Epithelial cell of prostate (primary cell): ENCODE results near the gene NRDC.

Source experiments
- DNase-seq: peaks from one replicate; pipeline ENCODE4 v3.0.0-alpha.2; 2011; ENCODE audit warnings: low read depth, low spot score
- H3K27ac ChIP-seq: fragments of 450-650 bp; 2 replicates; pipeline ENCODE4 v1.5.1; 2017; ENCODE audit warnings: mild to moderate bottlenecking

Gene NRDC, protein sequence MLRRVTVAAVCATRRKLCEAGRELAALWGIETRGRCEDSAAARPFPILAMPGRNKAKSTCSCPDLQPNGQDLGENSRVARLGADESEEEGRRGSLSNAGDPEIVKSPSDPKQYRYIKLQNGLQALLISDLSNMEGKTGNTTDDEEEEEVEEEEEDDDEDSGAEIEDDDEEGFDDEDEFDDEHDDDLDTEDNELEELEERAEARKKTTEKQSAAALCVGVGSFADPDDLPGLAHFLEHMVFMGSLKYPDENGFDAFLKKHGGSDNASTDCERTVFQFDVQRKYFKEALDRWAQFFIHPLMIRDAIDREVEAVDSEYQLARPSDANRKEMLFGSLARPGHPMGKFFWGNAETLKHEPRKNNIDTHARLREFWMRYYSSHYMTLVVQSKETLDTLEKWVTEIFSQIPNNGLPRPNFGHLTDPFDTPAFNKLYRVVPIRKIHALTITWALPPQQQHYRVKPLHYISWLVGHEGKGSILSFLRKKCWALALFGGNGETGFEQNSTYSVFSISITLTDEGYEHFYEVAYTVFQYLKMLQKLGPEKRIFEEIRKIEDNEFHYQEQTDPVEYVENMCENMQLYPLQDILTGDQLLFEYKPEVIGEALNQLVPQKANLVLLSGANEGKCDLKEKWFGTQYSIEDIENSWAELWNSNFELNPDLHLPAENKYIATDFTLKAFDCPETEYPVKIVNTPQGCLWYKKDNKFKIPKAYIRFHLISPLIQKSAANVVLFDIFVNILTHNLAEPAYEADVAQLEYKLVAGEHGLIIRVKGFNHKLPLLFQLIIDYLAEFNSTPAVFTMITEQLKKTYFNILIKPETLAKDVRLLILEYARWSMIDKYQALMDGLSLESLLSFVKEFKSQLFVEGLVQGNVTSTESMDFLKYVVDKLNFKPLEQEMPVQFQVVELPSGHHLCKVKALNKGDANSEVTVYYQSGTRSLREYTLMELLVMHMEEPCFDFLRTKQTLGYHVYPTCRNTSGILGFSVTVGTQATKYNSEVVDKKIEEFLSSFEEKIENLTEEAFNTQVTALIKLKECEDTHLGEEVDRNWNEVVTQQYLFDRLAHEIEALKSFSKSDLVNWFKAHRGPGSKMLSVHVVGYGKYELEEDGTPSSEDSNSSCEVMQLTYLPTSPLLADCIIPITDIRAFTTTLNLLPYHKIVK

DNA sequence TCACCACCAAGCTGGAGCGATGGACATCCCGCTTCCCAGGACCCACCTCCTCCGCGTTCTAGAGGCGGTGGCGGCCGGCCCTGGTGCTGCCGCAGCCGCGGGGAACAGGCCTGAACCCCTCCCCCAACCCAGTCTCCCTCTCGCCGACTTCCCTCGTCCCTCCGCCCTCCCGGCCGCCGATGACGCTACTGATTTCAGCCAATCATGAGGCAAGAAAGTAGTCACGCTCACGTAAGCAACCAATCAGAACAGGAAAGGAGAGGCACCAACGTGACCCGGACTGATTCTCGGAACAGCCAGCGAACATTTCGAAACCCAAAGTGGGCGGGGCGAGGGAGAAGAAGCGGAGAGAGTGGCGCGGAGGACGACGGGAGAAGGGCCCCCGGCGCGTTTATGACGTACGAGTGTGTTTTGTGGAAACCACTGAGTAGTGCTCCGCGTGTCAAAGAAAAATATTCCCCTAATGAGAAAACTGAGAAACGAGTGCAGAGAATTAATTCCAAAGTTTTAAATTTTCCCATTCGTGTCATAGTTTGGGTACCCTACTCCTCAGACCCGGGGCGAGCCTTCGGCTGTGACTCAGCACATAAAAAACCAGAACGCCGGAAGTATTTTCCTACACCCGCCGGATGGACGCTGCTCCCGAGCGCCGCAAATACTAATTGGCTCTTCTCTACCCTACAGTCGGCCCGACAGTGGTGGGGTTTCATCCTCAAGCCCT lies at the start of gene NRDC:
Gene NRDC, minus strand, starts transcription at position 112 of the 721 bp plus-strand sequence. CDS start 112 bp downstream, outside the sequence.
- peak within 1 kb of the TSS; percentile 94 for H3K27ac ChIP-seq
- peak; percentile 99 for DNase-seq

DNA sequence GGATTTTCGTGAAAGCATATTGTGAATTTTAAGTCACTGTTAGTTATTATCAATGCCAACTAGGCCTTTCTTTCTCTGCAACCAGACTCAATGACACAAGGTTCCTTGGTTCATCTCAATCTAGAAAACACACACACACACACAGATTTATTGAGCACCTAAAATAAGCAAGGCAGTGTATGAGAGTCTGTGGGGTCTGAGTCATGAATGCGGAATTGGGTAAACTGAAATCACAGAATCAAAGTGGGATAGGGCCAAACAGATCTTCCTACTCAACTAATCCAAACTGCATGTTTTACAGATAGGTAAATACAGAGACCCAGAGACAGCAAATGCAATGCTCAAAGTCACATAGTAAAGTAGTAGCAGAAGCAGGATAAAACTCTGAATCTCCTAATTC lies 48.5 kb upstream of the NRDC start:
- no peak overlapping the region for H3K27ac ChIP-seq
- DNase-seq, result no peak

DNA sequence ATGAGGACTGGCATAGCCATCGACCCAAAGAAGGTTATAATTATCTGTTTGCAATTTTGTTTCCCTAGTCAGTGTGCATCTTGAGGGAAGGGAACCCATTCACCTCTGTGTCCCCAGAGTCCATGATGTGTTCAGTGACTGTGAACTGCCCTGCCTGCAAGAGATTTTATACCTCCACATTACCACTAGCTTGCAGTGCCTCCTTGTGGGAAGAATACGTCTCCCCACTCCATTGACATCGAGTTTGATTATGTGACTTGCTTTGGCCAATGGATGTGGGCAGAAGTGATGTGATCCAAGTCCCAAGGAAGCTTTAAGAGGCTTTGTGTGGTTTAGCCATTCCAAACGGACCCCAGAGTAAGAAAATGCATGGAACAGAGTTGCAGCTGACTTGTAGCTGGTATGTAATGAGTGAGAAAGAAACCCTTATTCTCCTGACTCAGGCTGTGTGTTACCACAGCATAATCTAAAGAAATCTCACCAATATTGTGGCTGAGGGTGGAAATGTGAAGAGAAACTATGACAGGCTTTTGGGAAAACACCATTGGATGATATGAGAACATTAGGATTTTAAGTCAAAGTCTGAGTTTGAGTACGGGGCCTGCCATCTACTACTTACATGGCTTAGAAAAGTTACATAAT lies 47.8 kb upstream of the NRDC start:
- DNase-seq, result peak; percentile 3
- no peak overlapping the region for H3K27ac ChIP-seq

DNA sequence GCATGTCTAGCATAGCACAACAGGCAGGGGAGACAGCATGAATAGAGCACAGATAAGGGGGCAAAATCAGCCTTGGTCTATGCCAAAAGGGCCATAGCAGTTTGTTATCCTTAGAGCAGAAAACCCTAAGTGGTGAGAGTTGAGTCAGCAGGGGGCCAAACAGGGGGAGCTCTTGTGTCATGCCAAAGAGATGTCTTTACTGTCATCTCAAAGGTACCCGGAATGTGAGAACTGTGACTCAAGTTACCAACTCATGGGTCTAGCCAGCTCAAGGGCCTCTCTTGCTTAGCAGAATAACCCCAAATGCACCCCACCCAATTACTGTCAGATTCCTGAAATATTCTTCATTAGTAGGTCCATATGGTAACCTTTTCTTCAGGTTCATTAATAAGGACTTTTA lies 45.9 kb upstream of the NRDC start:
- no peak for DNase-seq

DNA sequence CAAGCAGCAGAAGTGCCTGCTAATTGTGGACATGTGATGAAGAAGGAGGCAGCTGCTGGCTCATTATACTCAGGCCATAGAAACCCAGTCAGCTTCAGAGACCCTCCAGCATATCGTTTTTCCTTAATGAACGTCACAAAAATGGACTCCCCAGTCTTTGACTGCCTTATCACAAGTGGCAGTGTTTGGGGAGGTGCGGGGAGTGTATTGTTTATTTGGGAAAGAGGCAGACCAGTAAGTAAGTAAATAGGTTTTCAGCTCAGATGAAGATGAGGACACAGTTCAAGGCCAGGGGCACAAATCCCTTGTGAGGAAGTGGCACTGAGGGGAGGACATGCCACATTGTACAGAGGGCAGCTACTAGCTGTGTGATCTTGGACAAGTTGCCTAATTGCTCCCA lies 43.5 kb upstream of the NRDC start:
- DNase-seq, result no peak
- H3K27ac ChIP-seq, result no peak overlapping the region

More for the DNA sequence above, 45.9 kb upstream of the NRDC start:
- peak overlapping the region; percentile 5 for H3K27ac ChIP-seq

DNA sequence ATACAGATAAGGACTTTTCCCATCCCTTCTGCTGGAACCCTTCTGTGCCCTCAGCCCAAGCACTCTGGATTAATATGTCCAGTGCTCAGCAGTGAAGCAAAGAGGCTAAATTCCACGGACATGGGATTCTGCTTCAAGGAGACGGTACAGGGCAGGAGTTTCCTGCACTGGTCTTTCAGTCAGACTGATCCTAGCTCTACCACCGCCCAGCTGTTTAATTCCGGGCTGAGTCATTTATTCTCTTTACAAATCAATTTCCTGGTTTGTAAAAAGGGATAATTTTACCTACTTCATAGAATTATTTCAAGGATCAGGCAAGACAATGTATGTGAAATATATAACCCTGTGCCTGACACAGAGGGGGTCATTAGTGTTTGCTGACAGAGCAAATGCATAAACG lies 41.6 kb upstream of the NRDC start:
- DNase-seq, result no peak
- H3K27ac ChIP-seq, result no peak overlapping the region

DNA sequence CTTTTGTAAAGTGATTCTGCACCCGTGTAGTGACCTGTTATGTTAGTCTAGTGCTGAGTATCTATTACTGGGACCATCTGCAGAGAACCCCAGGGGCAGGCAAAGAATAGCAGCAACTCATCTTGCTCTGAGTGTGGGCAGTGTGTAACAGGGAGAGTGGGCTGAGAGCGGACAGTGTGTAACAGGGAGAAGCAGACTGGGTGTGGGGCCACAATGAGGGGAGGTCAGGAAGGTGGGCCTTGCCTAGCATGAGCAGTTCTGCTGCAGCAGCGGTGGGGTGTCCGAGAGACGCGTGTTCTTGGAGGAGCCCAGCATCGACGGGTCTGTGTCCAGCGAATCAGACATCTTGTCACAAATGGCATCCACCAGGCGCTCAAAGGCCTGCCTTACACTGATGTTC lies 41.2 kb upstream of the NRDC start:
- DNase-seq, result no peak
- no peak overlapping the region for H3K27ac ChIP-seq

DNA sequence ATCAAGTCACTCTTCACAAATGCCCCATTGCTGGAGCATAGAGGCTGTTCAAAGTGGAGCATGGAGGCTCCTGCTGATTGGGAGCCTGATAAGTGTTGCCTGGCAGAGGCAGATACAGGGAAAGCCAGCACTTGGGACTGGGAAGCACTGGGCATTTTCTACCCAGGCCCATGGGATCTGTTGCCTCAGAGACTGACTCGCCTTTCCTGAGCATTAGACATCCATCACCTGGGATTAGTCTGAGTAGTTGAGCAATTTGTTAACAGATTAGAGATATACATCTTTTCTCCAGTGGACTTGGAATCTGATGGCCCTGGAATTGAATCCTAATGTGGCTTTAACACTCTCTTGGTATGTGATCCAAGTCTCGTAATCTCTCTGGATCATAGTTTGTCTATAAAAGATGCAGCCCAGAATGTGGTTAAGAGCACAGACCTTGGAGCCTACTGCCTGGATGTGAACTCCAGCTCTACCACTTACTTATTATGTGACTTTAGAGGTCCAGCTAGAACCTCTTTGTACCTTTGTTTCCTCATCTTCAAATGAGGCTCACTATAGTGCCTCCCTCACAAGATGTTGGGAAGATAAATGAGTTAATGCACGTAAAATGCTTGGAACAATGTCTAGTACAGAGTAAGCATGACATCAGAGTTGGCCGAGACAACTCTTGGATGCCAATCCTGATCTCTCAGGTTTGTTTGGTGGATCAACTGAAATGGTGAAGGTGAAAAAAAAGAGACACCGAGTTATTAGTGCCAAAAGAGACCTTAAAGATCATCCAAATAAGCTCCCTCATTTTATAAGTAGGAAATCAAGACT lies 38.3 kb upstream of the NRDC start:
- peak overlapping the region; percentile 33 for H3K27ac ChIP-seq
- DNase-seq, result no peak

DNA sequence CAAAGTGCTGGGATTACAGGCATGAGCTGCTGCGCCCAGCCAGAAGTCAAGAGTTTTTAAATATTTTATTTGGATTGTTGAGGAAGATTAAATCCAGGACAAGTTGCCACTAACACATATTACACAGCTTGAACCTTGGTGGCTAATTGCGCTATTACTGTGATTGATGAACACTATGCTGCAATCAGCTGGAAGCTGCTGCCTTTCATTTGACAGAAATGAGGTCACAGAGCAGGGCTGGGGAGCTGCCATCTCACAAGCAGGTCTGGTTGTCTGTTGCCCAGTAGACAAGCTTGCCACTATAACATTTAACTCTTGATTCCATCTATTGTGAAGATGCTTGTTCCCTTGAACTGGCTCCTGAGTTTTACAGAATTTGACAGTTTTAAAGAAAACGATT lies 37.4 kb upstream of the NRDC start:
- H3K27ac ChIP-seq, result no peak overlapping the region
- DNase-seq, result no peak

DNA sequence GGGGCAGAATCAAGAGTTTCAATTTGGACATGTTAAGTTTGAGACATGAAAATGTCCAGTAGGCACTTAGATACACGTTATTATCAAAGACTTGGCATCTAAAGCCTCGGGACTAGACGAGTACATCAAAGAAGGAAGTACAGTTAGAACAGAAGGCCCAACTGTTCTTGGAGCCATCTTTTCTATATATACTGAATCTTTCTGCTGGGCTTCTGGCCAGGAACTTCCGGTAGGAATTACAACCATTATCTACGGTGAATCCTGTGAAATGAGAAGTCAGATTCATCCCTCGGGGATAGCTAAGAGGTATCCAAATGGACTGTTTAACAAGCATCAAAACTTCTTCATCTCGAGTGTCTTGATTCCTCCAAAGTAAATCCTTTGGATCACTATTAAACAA lies 34.4 kb upstream of the NRDC start:
- no peak for DNase-seq
- no peak overlapping the region for H3K27ac ChIP-seq

DNA sequence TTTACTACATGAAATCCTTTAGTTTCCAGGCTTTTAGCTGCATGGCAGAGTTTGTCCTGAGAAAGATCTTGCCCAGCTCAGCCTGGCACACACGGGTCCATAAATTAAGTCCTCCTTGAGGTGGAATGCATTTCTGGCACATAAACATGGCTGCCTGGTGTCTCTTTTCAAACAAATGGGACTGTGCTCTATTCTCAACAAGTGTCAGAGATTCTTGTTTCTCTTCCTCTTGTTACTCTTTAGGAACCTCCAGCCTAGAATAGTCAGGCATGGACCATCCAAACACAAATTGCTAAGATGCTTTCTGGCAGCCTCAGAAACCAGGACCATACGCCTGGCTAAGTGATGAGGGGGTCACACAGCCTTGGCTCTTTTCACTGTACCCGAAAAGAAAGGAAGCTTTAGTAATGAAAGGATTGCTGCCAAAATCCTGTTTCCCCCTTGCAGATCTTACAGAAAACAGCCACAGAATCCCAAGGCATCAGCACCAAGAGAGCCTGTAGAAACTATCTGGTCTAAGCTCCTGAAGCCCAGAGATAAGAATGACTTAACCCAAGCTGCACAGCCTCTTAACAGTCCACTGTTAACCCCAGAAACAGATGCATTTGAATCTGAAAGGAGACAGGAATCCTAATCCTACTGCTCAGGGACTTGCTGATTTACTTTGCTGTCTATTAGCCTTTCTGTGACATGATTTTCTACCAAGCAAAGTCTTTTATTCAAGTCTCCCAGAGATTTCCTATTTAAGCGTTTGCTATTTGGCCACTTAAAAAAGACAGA lies 31.9 kb upstream of the NRDC start:
- DNase-seq, result no peak
- H3K27ac ChIP-seq, result no peak overlapping the region

DNA sequence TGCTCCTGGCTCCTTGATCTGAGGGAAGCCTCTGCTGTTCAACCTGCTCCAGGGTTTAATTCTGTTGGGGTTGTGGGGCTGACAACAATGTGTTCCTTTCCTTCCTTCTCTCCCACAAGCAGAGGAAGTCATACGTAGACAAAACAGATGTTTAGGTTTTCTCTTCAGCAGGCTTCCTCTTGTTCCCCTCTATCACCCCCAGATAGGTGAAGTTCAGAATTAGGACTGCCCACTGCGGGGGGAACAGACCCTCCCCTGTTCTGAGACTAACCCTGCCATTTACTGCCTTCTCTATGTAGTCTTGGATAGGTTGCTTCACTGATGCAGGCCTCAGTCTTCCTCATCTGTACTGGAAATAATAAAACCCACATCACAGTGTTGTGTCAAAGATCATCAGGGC lies 30.0 kb upstream of the NRDC start:
- no peak for DNase-seq
- no peak overlapping the region for H3K27ac ChIP-seq

DNA sequence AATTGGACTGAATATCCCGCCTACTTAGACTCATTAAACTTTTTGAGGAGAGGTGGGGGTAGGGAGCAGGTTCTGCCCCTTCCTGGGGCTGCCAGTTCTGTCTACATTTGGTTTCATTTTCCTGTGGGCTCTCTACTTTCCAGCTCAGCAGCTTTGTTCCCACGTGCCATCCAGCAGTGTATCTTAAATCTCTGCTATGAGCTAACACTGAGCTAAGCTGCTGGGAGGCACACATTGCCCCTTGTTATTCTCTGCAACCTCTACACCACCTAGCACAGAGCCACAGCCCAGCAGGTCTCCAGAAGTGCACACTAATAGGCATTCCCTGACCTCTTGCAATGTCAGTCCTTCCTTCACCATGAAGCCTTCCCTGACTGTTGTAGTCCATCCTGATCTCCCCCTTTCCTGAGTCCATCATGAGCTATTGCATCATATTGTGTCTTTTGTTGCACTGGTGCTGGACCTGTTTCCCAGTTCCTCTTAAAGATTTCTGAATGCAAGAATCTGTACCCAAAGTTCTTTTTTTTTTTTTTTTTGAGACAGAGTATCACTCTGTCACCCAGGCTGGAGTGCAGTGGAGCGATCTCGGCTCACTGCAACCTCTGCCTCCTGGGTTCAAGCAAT lies 28.7 kb upstream of the NRDC start:
- H3K27ac ChIP-seq, result no peak overlapping the region
- no peak for DNase-seq

DNA sequence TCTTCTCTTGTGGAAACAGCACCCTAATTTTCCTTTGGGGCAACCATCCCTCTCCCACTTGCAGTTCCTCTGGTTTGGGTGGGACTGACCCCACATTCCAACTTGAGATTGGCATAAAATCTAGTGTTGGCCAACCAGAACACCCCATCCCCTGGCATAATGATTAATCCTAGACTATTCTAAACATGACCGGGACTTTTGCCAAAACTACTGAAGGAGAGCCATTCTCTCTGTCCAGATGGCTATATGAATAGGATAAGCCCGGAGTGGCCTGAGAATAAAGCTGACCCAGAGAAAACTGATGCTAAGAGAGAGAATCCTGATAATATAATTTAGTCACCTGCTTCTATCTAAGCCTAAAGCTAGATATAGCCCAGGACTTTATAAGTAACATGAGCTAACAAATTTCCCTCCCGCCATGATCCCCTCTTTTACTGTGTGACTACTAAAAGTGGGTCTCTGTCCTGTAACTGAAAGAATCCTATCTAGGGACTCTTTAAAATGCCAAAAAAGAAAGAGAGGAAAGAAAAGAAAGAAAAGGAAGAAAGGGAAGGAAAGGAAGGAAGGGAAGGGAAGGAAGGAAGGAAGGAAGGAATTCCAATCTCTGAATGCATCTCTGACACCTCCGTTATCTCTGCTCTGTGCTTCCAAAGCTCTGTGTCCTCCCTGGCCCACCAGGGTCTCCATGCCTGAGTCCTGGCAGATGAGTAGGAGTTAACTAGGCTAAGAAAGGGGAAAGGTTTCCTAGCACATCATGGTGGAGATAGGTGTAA lies 28.0 kb upstream of the NRDC start:
- DNase-seq, result no peak
- H3K27ac ChIP-seq, result no peak overlapping the region

DNA sequence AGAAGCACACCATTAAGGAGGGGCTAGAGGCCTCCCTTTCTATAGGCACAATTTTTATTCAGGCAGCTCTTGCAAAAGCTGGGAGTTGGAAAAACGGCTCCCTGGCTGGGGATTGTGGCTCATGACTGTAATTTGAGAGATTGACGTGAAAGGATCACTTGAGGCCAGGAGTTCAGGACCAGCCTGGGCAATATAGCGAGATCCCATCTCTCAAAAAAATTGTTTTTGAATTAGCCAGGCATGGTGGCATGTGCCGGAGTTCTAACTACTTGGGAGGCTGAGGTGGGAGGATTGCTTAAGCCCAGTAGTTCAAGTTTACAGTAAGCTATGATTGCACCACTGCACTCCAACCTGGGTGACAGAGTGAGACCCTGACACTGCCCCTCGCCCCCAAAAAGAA lies 23.9 kb upstream of the NRDC start:
- no peak overlapping the region for H3K27ac ChIP-seq
- DNase-seq, result no peak

DNA sequence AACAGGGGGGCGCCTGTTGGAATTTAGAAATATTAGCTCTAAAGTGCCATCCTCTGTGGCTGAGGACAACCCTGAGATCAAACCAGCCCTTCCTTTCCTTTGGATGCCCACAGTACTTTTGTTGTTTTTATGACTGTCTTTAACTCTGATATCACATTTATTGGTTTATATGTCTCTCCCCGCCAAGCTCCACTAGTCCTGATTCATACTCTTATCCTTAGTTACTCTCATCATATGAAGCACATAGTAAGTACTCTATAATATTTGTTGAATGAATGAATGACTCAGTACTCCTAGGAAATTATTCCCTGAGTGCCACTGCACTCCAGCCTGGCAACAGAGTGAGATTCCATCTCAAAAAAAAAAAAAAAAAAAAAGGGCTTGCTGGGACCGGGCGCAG lies 22.6 kb upstream of the NRDC start:
- no peak for DNase-seq
- no peak overlapping the region for H3K27ac ChIP-seq

DNA sequence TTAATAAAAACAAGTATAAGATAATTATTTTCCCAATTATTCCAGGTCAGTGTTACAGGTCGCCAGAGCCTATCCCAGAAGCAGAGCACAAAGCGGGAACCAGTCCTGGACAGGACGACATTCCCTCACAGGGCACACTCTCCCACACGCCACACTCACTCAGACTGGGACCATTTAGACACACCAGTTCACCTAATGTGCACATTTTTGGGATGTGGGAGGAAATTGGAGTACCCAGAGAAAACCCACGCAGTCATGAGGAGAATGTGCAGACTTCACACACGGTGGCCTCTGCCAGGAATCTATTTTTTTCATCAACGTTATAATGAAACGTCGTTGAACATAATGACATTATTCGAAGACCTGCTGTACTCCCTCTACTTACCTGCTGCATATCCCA lies 20.5 kb upstream of the NRDC start:
- peak overlapping the region; percentile 99 for H3K27ac ChIP-seq
- DNase-seq, result no peak
